ENCODE data around the gene ZNF335. TPM values are rescaled to one million over a fixed set of nuclear protein-coding genes. Genes with fewer than 3 reads are reported as not detected.
"Not testable (repeated sequence)": the region's sequence is repeated elsewhere in the genome, so short reads cannot be mapped to it uniquely, and the experiment has no call there.

ZNF335 gene
- total RNA-seq, 6 experiments from 2014 or later = 13.1 to 14.6 (median 13.5) TPM

DNA sequence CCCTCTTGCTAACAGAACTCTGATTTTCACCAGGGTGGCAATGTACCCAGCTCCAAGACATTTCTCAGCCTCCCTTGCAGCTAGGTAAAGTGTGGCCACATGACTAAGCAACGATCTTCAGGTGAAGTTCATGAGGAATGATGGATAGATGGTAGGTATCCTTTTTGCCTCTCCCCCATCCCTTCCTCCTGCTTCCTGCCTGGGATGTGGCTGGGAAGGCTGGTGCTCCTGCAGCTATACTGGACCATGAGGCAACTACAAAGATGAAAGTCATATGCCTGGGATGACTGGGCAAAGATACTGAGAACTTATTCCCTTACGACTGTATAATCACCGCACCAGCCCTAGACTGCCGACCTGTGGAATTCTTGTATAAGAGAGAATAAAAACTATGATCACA, 13.4 kb downstream of the ZNF335 start:
- no peak overlapping the region for H3K27ac Mint-ChIP-seq
- DNase-seq = no peak
- no peaks in the 10 kb centered on the region for H3K9me3 Mint-ChIP-seq
- H3K27me3 Mint-ChIP-seq (ENCODE audit: insufficient read depth) = no peaks in the 10 kb centered on the region; the same call in 1 of the 2 replicates
- H3K4me1 Mint-ChIP-seq (ENCODE audit: low read depth) = no peaks in the 10 kb centered on the region
- H3K4me3 Mint-ChIP-seq = no peak overlapping the region
- peaks cover 19% of the 10 kb centered on the region for H3K36me3 Mint-ChIP-seq (ENCODE audit: low read depth)
- TF ChIP-seq, protein P1, sequence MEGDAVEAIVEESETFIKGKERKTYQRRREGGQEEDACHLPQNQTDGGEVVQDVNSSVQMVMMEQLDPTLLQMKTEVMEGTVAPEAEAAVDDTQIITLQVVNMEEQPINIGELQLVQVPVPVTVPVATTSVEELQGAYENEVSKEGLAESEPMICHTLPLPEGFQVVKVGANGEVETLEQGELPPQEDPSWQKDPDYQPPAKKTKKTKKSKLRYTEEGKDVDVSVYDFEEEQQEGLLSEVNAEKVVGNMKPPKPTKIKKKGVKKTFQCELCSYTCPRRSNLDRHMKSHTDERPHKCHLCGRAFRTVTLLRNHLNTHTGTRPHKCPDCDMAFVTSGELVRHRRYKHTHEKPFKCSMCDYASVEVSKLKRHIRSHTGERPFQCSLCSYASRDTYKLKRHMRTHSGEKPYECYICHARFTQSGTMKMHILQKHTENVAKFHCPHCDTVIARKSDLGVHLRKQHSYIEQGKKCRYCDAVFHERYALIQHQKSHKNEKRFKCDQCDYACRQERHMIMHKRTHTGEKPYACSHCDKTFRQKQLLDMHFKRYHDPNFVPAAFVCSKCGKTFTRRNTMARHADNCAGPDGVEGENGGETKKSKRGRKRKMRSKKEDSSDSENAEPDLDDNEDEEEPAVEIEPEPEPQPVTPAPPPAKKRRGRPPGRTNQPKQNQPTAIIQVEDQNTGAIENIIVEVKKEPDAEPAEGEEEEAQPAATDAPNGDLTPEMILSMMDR (IDR thresholded peaks at IDR 0.05) = no peak

DNA sequence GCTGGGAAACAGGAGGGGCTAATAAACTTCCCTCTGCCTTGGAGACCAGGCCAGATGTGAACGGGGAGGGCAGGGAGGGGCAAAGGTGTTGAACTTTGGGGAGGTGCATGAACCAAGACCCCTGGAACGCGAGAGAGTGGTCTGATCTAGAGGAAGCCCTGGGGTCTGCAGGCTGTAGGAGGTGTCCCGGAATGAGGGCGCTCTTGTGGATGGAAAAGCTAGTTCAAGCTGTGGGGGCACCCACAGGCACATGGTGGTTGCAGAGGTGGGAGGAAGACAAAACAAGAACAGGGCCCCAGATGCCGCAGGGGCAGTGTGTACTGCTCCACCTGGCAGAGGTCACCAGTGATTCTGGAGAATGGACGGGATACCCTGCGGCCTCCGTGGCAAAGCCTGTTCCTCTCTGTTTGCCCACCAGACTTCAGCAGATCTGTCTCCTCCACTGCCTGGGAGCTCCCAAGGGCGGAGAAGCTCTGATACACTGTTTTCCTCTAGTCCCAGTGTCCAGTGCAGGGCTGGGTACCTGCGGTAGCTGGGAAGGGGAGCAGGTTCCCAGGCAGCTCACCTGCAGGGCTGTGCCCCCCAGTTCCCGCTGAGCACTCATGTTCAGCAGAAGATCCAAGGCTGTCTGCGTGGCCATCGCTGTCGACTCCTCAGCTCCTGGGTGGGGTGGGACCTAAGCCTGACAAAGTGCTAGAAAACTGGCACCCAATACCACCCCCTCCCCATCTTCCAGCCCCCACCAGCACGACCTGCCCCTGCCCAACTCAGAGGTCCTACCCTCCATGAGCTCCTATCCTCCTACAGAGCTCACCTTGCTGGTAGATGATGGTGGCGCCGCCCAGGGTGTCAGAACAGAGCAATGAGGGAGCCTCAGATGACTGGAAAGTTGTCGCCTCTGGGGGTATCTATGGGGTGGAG, 14.7 kb downstream of the ZNF335 start:
- no peak overlapping the region for H3K4me3 Mint-ChIP-seq
- TF ChIP-seq, protein P1 (IDR thresholded peaks at IDR 0.05) = no peak
- H3K9me3 Mint-ChIP-seq = no peaks in the 10 kb centered on the region
- no peak for DNase-seq
- no peaks in the 10 kb centered on the region; the same call in 1 of the 2 replicates for H3K27me3 Mint-ChIP-seq (ENCODE audit: insufficient read depth)
- no peaks in the 10 kb centered on the region for H3K4me1 Mint-ChIP-seq (ENCODE audit: low read depth)
- no peak overlapping the region; the same call in 1 of the 2 replicates for H3K27ac Mint-ChIP-seq
- peaks cover 14% of the 10 kb centered on the region for H3K36me3 Mint-ChIP-seq (ENCODE audit: low read depth)

DNA sequence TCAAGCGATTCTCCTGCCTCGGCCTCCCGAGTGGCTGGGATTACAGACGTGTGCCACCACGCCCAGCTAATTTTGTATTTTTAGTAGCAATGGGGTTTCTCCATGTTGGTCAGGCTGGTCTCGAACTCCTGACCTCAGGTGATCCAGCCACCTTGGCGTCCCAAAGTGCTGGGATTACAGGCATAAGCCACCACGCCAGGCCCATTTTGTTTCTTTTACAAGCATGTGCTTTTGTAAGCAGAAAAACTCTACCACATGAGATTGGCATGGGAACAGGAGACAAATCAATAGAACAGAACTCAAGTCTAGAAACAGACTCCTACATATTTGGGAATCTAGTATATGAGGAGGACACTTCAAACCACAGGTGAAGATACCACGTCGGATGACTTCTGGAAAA, 15.7 kb downstream of the ZNF335 start:
- H3K27me3 Mint-ChIP-seq (ENCODE audit: insufficient read depth); H3K27ac Mint-ChIP-seq; H3K4me1 Mint-ChIP-seq (ENCODE audit: low read depth); H3K4me3 Mint-ChIP-seq; DNase-seq; H3K9me3 Mint-ChIP-seq: not testable (repeated sequence)
- H3K36me3 Mint-ChIP-seq (ENCODE audit: low read depth) = peaks cover 22% of the 10 kb centered on the region

DNA sequence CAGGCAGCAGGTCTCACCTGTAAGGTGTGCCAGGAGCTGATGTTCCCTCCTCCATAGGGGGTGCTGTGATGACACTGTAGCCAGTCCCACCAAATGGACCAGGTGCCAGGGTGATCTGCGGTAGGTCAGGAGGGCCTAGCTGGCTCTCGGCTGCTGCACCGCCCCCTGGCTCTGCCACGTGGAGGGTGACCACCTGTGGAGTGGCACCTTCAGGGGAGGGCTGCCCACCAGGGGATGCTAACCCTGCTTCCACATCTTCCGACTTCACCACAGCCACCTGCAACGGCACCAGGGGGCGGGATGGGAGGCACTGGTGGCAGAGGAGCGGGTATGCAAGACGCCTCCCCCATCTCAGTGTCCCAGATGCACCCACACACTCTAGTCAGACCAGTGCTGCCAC, 18.3 kb downstream of the ZNF335 start:
- Mint-ChIP-seq H3K36me3 (ENCODE audit: low read depth) (peaks cover 22% of the 10 kb centered on the region), H3K27me3 (ENCODE audit: insufficient read depth) (peaks cover 2% of the 10 kb centered on the region; the same call in 1 of the 2 replicates), H3K4me3 (no peak overlapping the region), H3K9me3 (no peaks in the 10 kb centered on the region), H3K4me1 (ENCODE audit: low read depth) (no peaks in the 10 kb centered on the region), H3K27ac (no peak overlapping the region)
- DNase-seq = no peak
- TF ChIP-seq, protein P1 (IDR thresholded peaks at IDR 0.05) = peak; percentile 36; the same call in 1 of the 2 replicates

DNA sequence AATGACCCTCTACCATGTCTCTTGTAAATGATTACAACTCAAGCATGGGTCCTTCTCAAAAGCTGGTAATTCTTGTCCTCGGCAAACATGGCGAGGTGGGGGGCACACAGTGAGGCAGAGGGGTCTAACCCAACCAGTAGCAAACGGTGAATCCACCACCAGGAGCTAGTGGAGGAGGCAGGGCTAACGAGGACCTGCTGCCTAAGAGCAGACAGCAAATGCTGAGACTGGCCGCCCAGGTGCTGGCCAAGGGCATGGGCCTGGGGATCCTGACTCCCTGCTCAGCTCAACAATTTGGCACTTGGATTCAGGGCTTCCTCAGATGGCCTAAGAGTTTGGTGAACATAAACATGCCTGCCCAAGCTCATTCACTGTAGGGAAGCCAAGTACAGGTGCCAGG, 19.1 kb downstream of the ZNF335 start:
- no peaks in the 10 kb centered on the region for H3K4me1 Mint-ChIP-seq (ENCODE audit: low read depth)

More for the DNA sequence above, 19.1 kb downstream of the ZNF335 start:
- no peak for DNase-seq
- H3K4me3 Mint-ChIP-seq = no peak overlapping the region
- TF ChIP-seq, protein P1 (IDR thresholded peaks at IDR 0.05) = no peak
- peaks cover 5% of the 10 kb centered on the region; the same call in 1 of the 2 replicates for H3K27me3 Mint-ChIP-seq (ENCODE audit: insufficient read depth)
- no peak overlapping the region for H3K27ac Mint-ChIP-seq
- no peaks in the 10 kb centered on the region for H3K9me3 Mint-ChIP-seq
- H3K36me3 Mint-ChIP-seq (ENCODE audit: low read depth) = peaks cover 17% of the 10 kb centered on the region
